HG03064 (cell line): ENCODE measurements around the gene KRTAP29-1.

Source experiments
- ATAC-seq: cut with Tn5 transposase; IDR thresholded peaks from one replicate; pipeline ENCODE4 v1.9.1; 2021; ENCODE audit warnings: low read depth; ENCODE audit not compliant: unreplicated experiment

Gene KRTAP29-1

DNA sequence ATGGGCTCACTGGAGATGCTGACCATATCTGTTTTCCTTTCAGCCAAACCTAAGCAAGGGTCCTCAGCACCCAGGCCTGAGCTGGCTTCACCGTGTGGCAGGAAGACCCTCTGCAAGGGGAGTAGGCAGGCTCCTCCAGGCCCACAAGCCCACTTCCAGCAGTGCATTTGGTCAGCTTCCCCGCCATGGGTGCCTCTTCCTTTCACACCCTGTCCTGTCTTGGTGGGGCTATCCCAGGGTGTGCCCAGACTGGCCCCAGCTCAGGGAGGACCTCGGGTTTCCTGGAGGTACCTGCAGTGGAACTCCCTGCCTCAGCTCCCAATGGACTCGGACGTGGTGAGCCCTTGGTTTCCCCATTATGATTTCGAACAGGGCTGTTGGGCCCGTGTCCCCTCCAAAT lies 25.6 kb upstream of the KRTAP29-1 start:
- no peak for ATAC-seq

GRCh38 chr17:41327411-41328120 lies 24.9 kb upstream of the KRTAP29-1 start:
- no peak for ATAC-seq

DNA sequence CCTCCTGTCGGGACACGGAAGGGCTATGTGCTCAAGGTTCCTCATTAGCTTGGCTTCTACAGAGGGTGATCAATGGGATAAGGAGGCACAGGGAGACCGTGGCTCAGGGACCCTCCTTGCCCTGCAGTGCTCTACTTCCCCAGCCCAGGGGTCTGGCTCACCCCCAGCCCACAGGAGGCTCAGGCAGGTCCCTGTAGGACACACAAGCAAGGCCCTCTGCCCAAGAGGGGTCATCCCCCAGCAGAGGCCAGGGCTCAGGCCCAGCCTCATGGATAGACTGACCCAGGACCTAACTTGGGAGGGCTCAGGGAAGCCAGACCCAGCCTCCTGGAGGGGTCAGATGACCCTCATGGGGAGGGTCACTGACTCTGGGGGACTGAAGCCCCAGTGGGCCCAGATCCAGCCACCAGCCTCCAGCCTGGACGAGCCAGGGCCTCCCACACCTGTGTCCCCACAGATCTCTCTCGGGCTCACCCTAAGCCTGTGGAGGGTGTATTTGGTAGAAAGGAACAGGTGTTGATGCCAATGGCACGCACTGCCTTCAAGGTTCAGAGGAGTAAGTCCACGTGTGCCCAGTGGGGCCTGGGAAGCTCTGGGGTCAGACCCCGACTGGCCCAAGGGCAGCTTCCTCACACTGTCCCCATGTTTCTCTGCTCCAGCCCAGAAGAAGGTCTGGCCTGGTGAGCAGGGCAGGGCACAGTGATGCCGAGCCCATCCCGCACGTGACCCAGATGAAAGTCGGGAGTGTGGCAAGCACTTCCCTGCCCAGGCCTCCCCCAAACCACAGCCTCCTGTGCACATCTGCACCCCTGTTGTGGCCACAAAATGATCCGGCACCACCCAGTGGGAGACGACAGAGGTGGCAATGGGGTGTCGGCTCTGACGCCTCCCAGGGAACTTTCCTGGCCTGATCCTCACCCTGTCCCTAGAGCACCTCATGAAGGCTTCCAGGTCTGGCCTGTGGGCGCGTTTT lies 23.8 kb upstream of the KRTAP29-1 start:
- ATAC-seq, result no peak

- no peak for ATAC-seq
Measured at GRCh38 chr17:41325611-41326010, 23.0 kb upstream of the KRTAP29-1 start.

DNA sequence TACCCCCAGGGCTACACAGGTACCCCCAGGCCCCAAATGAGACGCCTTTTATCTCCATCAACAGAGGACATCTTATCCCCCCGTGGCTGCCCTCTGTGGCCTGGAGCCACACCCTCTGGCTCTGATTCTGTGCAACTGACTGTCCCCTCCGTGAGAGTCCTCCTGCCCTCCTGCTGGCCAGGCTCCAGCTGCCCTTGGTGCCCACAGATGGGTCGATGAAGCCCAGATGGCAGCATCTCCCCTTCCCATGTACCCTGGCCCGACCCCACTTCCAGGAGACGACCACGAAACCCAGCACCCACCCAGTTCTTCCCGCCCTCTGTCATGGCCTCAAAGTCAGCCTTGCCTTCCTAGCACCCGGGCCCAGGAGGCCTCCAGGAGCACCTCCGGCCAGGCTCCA lies 22.5 kb upstream of the KRTAP29-1 start:
- ATAC-seq, result no peak

DNA sequence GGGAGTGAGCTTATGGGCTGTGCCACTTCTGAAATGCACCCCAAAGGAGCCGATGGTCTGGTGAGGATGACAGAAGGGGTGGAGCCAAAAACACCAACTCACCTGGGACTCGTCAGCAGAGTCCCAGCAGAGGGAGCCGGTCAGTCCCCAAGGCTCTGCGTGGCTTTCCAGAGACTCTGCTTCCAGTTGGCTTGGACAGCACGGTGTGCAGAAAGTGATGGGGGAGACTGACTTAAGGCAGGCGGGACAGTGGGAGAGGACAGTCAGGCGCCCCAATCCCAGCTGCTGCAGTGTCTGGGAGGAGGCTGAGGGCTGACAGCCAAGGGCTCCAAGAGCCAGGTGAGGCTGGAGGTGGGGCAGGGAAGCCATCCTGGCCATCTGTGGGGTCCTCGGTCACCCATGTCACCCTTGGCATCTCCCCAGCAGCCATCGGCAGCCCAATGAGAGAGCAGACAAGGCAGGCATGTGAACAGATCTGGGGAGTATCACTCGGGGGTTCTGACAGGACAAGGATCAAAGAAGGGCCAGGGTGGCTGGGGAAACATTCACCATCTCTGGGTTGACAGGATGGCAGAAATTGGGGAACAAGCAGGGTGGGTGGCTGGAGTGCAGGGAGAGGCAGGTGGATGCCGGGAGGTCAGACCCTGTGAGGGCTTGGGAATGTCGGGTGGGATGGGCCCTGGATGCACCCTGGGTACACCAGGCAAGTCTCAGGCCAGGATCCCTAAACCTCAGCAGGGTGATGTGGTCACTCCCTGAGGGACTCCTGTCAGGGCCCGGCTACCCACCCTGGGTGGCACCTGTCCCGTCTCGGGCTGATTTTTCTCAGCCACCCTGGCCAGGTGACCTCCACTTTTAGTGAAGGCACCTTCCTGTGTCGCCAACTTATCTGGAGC lies 21.8 kb upstream of the KRTAP29-1 start:
- ATAC-seq, result no peak

GRCh38 chr17:41322903-41323895 lies 20.5 kb upstream of the KRTAP29-1 start:
- no peak for ATAC-seq

DNA sequence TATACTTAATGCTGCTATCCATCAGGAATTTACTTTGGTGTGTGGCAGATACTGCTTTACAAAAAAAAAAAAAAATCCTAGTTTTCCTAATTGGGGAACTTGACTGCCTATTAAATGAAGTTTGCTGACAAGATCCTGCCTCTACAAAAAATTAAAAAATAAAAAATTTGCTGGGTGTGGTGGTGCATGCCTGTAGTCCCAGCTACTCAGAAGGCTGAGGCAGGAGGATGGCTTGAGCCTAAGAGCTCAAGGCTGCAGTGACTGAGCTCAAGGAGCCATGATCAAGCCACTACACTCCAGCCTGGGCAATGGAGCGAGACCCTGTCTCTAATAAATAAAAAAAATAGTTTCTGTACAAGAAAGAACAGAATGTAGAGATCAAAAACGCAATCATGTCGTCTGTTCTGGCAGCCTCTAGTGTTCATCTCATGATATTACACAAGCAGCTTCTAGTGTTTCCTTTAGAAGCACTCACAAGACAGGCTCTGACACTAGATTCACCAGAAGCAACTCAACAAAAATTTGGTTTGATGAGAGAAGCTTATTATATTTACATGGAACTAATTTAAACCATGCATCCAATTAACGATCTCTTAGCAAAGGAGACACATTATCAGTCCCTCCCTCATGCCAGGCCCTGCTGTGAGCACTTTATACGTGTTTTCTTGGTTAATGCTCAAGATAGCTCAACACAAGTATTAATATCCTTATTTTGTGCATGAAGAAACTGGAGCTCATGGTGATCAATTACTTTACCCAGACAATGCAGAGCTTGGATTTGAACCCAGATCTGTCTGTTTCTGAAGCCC lies 19.6 kb upstream of the KRTAP29-1 start:
- no peak for ATAC-seq

DNA sequence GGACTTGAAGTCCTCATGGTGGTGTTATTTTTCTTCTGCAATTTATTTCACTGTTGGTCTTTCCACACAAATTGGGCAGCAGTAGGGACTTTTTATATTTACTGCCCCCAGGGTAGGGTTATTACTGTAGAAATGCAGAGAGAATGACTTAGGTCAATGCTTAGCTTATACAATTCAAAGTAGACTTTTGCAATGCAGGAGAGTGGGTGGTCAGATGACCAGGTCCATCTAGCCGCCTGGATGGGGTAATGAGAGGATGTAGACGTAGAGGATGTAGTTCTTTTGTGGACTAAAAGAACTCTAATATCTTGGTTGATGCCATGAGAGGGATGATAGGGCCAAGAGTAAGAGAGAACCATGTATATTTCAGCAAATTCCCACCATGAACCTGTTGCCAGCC lies 15.6 kb upstream of the KRTAP29-1 start:
- no peak for ATAC-seq

GRCh38 chr17:41315814-41316445 lies 13.3 kb upstream of the KRTAP29-1 start:
- ATAC-seq, result no peak

- no peak for ATAC-seq
Measured at GRCh38 chr17:41315204-41315794, 12.6 kb upstream of the KRTAP29-1 start, which contains the start of gene KRTAP17-1. KRTAP17-1 (minus strand) TSS chr17:41315710; CDS start chr17:41315650, 60 bp downstream.

GRCh38 chr17:41311111-41311510 lies 8.5 kb upstream of the KRTAP29-1 start:
- ATAC-seq, result no peak

DNA sequence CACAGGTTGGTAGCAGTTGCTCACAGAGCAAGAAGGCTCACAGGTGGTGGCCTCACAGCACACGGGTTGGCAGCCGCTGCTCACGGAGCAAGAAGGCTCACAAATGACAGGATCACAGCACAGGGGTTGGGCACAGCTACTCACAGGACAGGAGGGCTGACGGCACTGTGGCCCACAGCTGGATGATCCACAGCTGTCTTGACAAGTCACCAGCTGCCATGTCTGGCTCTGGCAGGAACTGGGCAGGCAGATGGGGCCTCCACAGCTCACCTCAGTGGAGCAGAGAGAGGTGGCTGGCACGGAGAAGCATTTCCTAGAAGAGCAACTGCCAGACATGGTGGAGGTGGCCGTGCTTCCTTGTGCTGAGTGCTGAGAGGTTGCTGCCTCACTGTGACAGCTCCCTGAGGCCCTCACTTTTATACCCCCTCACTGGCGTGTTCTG lies 6.3 kb upstream of the KRTAP29-1 start, which contains the start of gene KRTAP16-1:
KRTAP16-1 (minus strand) TSS at position 392 of the 442 bp plus-strand sequence; CDS start at position 336, 56 bp downstream.
- ATAC-seq, result no peak

DNA sequence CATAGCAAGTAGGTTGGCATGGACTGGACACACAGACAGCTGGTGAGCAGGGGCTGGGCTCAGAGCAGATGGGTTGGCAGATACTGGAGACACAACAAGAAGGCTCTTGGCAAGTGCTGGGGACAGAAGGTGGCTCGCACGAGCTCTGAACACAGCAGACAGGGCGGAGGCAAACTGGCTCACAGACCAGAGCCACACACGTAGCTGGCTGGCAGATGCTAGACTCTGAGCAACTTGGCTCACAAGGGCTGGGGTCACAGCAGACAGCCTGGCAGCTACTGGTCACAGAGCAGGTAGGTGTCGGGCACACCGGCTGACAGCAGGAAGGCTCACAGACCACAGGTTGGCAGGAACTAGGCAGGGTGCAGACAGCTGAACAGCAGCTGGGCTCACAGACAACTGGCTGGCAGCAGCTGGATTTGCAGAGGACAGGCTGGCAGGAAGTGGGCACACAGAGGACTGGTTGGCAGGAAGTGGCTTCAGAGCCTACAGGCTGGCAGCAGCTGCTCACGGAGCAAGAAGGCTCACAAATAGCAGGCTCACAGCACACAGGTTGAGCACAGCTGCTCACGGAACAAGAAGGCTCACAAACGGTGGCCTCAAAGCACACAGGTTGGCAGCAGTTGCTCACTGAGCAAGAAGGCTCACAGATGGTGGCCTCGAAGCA lies 5.7 kb upstream of the KRTAP29-1 start:
- ATAC-seq, result no peak

DNA sequence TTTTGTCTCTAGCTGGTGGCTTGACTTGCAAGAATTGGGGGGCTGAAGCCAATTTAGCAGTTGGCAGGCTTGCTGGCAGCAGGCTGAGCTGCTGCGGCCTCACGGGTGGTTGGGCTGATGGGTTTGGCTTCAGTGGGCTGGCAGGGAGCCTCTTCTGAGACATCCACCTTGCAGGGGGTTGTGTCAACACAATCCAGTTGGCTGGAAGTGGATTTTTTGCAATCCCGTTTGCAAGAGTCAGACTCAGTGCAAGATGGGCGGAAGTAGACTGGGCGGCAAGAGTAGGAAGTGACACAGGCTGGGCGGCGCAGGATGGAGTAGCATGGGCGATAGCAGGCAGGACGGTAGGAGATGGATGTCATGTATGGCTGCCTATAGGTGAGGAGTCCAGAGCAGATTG lies 5.0 kb upstream of the KRTAP29-1 start:
- ATAC-seq, result no peak

- ATAC-seq, result no peak
Measured at GRCh38 chr17:41304091-41304490, 1.4 kb upstream of the KRTAP29-1 start.

GRCh38 chr17:41302981-41303380 lies 330 bp upstream of the KRTAP29-1 start:
- ATAC-seq, result no peak
